HCT116 (cell line): ENCODE data around the gene FFAR1. TPM values are rescaled to one million over a fixed set of nuclear protein-coding genes. Genes with fewer than 3 reads are reported as not detected.

Experiments
- ATAC-seq: fragments of 200-7000 bp; cut with Tn5 transposase; 2 replicates; pipeline ENCODE4 v1.9.1; 2020; ENCODE audit warnings: mild to moderate bottlenecking, moderate library complexity
- BruUV-seq: library from RNA; stranded (reverse); fragments of 400-500 nt; replicated peaks from 2 replicates; lab custom pipeline; 2021; lab: Mats Ljungman, UMichigan
- CTCF ChIA-PET: fragments of 300-600 bp; sonication (Branson Sonifier 250); formaldehyde crosslinking; loops from one replicate; lab custom pipeline; 2021; ENCODE audit warnings: antibody characterized with exemption; lab: Charles Lee
- POLR2A ChIA-PET: fragments of 300-600, 350-600 bp; sonication (Branson Sonifier 250); formaldehyde crosslinking; loops from one replicate; lab custom pipeline; 2021; ENCODE audit warnings: antibody characterized with exemption; lab: Charles Lee
- RAD21 ChIA-PET, 2 experiments: fragments of 300-600 bp; sonication (Branson Sonifier 250); formaldehyde crosslinking; loops; one replicate each; lab custom pipeline; 2023; ENCODE audit warnings: low total read pairs in 2 of 2; ENCODE audit not compliant: uncharacterized antibody in 2 of 2, unreplicated experiment in 2 of 2, low non-redundant PET in 1 of 2; lab: Charles Lee
- DNase-seq: peaks from one replicate; pipeline ENCODE4 v3.0.0-alpha.2; 2010; ENCODE audit warnings: low read depth, low spot score
- H2AFZ ChIP-seq: fragments of 200-600 bp; shearing (Covaris generic), sonication (generic); 2 replicates; pipeline ENCODE4 v1.6.1; 2017; ENCODE audit warnings: low read depth, mixed run types, mixed read lengths, antibody characterized with exemption, low read length; ENCODE audit not compliant: poor library complexity, severe bottlenecking
- H3K27ac ChIP-seq: 2 replicates; pipeline ENCODE4 v1.5.1; 2012; ENCODE audit warnings: low read depth, low read length
- H3K27me3 ChIP-seq: fragments of 200-600 bp; sonication (generic); 2 replicates; pipeline ENCODE4 v1.6.1; 2016; ENCODE audit warnings: mixed run types, low read length, mixed read lengths; ENCODE audit not compliant: insufficient read depth
- H3K36me3 ChIP-seq, 2 experiments: fragments of 200-500 bp in 1 of 2; fragments of 200-600 bp in 1 of 2; sonication (Bioruptor generic) in 1 of 2; sonication (generic) in 1 of 2; 2 replicates each; pipeline versions ENCODE4 v1.5.1 to v1.6.1; 2014 to 2016; ENCODE audit warnings: low read length in 2 of 2, inconsistent platforms in 1 of 2, mixed read lengths in 1 of 2, mixed run types in 1 of 2; ENCODE audit not compliant: insufficient read depth in 2 of 2, control insufficient read depth in 1 of 2
- H3K4me1 ChIP-seq, 2 experiments: fragments of 200-600 bp in 1 of 2; sonication (generic) in 1 of 2; 2 replicates each; pipeline versions ENCODE4 v1.5.1 to v1.6.1; 2012 to 2017; ENCODE audit warnings: low read length in 2 of 2, inconsistent platforms in 1 of 2, mild to moderate bottlenecking in 1 of 2, mixed read lengths in 1 of 2, mixed run types in 1 of 2, moderate library complexity in 1 of 2; ENCODE audit not compliant: insufficient read depth in 2 of 2, control insufficient read depth in 1 of 2
- H3K4me2 ChIP-seq: fragments of 200-600 bp; sonication (generic); 2 replicates; pipeline ENCODE4 v1.6.1; 2017; ENCODE audit warnings: mixed run types, low read length, mixed read lengths
- H3K4me3 ChIP-seq, 2 experiments: fragments of 200-600 bp in 1 of 2; sonication (generic) in 1 of 2; replicated peaks in 1 of 2; 2 replicates each; pipeline ENCODE4 v1.5.1; 2011 to 2016; ENCODE audit warnings: low read length in 2 of 2, control low read depth in 1 of 2, low read depth in 1 of 2, mild to moderate bottlenecking in 1 of 2, mixed read lengths in 1 of 2, mixed run types in 1 of 2
- H3K79me2 ChIP-seq: fragments of 200-600 bp; sonication (generic); 2 replicates; pipeline ENCODE4 v1.6.1; 2017; ENCODE audit warnings: mild to moderate bottlenecking, mixed run types, low read length, moderate library complexity, mixed read lengths; ENCODE audit not compliant: insufficient read depth
- H3K9ac ChIP-seq: fragments of 200-600 bp; sonication (generic); 2 replicates; pipeline ENCODE4 v1.6.1; 2016; ENCODE audit warnings: low read length, mixed read lengths
- H3K9me2 ChIP-seq: fragments of 200-600 bp; sonication (generic), shearing (Covaris generic); 2 replicates; pipeline ENCODE4 v1.6.1; 2017; ENCODE audit warnings: mixed run types, mild to moderate bottlenecking, moderate library complexity; ENCODE audit not compliant: insufficient read depth
- H3K9me3 ChIP-seq, 2 experiments: fragments of 200-500 bp in 1 of 2; fragments of 200-600 bp in 1 of 2; sonication (Bioruptor generic) in 1 of 2; sonication (generic) in 1 of 2; 2 replicates each; pipeline ENCODE4 v1.6.1; 2014 to 2017; ENCODE audit warnings: low read length in 2 of 2, mixed read lengths in 2 of 2, inconsistent platforms in 1 of 2, low read depth in 1 of 2, mild to moderate bottlenecking in 1 of 2, mixed run types in 1 of 2, moderate library complexity in 1 of 2; ENCODE audit not compliant: control insufficient read depth in 1 of 2, insufficient read depth in 1 of 2
- H4K20me1 ChIP-seq: fragments of 200-600 bp; sonication (generic), shearing (Covaris generic); 2 replicates; pipeline ENCODE4 v1.6.1; 2017; ENCODE audit warnings: mixed run types, mild to moderate bottlenecking, moderate library complexity; ENCODE audit not compliant: insufficient read depth
- CEBPB ChIP-seq: IDR thresholded peaks from 2 replicates; pipeline ENCODE4 v1.6.1; 2012; ENCODE audit warnings: low read depth
- EGR1 ChIP-seq: IDR thresholded peaks from 2 replicates; pipeline ENCODE4 v1.6.1; 2012; ENCODE audit warnings: low read depth
- ELF1 ChIP-seq: IDR thresholded peaks from 2 replicates; pipeline ENCODE4 v1.6.1; 2012; ENCODE audit warnings: low read depth, borderline replicate concordance
- FOSL1 ChIP-seq: IDR thresholded peaks from 2 replicates; pipeline ENCODE4 v1.6.1; 2012; ENCODE audit warnings: low read depth
- JUND ChIP-seq: IDR thresholded peaks from 2 replicates; pipeline ENCODE4 v1.6.1; 2012
- POLR2A ChIP-seq: IDR thresholded peaks from 2 replicates; pipeline ENCODE4 v1.7.0; 2011; ENCODE audit warnings: borderline replicate concordance; ENCODE audit not compliant: insufficient read depth, insufficient read length; ENCODE audit errors: extremely low read depth
- RAD21 ChIP-seq: IDR thresholded peaks from 2 replicates; pipeline ENCODE4 v1.6.1; 2012; ENCODE audit warnings: low read depth, mild to moderate bottlenecking
- ZFX ChIP-seq: fragments of 450-650 bp; IDR thresholded peaks from 2 replicates; pipeline ENCODE4 v1.6.1; 2017
- ZNF274 ChIP-seq: fragments of 200-500 bp; sonication (Bioruptor generic); IDR thresholded peaks from 2 replicates; pipeline ENCODE4 v1.6.1; 2014; ENCODE audit warnings: mild to moderate bottlenecking, low read depth, low read length, inconsistent platforms
- intact Hi-C: fragments of 100-400 bp; cut with micrococcal nuclease; formaldehyde crosslinking; loops from 2 replicates; pipeline ENCODE4 v1.10.0; 2022
- total RNA-seq: library from RNA; stranded (reverse); gene quantifications from one replicate; pipeline ENCODE4 v1.2.1, GENCODE V29; 2021; ENCODE audit not compliant: unreplicated experiment
- TF ChIP-seq, protein P1 (sequence below), 3 experiments: fragments of 200-600 bp in 1 of 3; sonication (generic) in 1 of 3; IDR thresholded peaks in 2 of 3; conservative IDR thresholded peaks in 1 of 3; 2 replicates each; pipeline ENCODE4 v1.5.1; 2012 to 2017; ENCODE audit warnings: low read depth in 2 of 3, low read length in 2 of 3, antibody characterized with exemption in 1 of 3, borderline replicate concordance in 1 of 3, control low read depth in 1 of 3, mild to moderate bottlenecking in 1 of 3, mixed read lengths in 1 of 3, mixed run types in 1 of 3, moderate library complexity in 1 of 3; ENCODE audit not compliant: insufficient read depth in 1 of 3
- TF ChIP-seq, protein P2 (sequence below): IDR thresholded peaks from 2 replicates; pipeline ENCODE4 v1.6.1; 2012; ENCODE audit warnings: low read depth
- TF ChIP-seq, protein P3 (sequence below): IDR thresholded peaks from 2 replicates; pipeline ENCODE4 v1.6.1; 2012

The FFAR1 gene
- total RNA-seq, 1 experiment from 2014 or later = not detected

DNA sequence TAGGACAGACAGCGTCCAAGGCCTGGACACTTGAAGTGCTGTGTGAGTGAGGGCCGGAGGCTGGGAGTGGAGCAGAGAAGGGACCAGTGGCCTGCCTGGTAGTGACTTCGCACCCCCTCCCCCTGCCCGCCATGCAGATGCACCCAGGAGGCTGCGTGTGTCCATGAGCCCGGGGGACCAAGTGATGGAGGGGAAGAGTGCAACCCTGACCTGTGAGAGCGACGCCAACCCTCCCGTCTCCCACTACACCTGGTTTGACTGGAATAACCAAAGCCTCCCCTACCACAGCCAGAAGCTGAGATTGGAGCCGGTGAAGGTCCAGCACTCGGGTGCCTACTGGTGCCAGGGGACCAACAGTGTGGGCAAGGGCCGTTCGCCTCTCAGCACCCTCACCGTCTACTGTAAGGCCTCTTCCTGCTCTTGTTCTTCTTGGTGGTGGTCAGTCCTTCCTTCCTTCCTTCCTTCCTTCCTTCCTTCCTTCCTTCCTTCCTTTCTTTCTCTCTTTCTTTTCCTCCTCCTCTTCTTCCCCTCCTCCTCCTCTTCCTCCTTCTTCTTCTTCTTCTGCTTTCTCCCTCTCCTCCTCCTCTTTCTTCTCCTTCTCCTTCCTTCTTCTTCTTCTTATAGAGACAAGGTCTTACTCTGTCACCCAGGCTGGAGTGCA, 6.0 kb upstream of the FFAR1 start:
- TF ChIP-seq RAD21 (no peak), ZFX (no peak)
- TF ChIP-seq, protein P1, sequence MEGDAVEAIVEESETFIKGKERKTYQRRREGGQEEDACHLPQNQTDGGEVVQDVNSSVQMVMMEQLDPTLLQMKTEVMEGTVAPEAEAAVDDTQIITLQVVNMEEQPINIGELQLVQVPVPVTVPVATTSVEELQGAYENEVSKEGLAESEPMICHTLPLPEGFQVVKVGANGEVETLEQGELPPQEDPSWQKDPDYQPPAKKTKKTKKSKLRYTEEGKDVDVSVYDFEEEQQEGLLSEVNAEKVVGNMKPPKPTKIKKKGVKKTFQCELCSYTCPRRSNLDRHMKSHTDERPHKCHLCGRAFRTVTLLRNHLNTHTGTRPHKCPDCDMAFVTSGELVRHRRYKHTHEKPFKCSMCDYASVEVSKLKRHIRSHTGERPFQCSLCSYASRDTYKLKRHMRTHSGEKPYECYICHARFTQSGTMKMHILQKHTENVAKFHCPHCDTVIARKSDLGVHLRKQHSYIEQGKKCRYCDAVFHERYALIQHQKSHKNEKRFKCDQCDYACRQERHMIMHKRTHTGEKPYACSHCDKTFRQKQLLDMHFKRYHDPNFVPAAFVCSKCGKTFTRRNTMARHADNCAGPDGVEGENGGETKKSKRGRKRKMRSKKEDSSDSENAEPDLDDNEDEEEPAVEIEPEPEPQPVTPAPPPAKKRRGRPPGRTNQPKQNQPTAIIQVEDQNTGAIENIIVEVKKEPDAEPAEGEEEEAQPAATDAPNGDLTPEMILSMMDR (IDR thresholded peaks at IDR 0.05 in 2 of 3, conservative IDR thresholded peaks at IDR 0.05 in 1 of 3; ENCODE audit: borderline replicate concordance in 1 of 3, insufficient read depth in 1 of 3, low read depth in 2 of 3, low read length in 2 of 3) = no peak
- ATAC-seq (no peak), DNase-seq (no peak)
- H3K27ac ChIP-seq = no peak overlapping the region
- ChIA-PET CTCF (no interaction called here), RAD21 (no interaction called here), POLR2A (no interaction called here)
- no peak overlapping the region for H2AFZ ChIP-seq
- H4K20me1 ChIP-seq = no peaks in the 10 kb centered on the region
- H3K79me2 ChIP-seq = no peaks in the 10 kb centered on the region
- no peak overlapping the region for H3K4me3 ChIP-seq
- no peak overlapping the region for H3K4me2 ChIP-seq
- intact Hi-C loops = no loop called here
- H3K36me3 ChIP-seq = no peaks in the 10 kb centered on the region
- no peaks in the 10 kb centered on the region for H3K9me2 ChIP-seq
- H3K9me3 ChIP-seq = no peaks in the 10 kb centered on the region
- H3K27me3 ChIP-seq = no peaks in the 10 kb centered on the region
- no peaks in the 10 kb centered on the region for H3K4me1 ChIP-seq
- no TSS peak for BruUV-seq
- H3K9ac ChIP-seq = no peak overlapping the region

DNA sequence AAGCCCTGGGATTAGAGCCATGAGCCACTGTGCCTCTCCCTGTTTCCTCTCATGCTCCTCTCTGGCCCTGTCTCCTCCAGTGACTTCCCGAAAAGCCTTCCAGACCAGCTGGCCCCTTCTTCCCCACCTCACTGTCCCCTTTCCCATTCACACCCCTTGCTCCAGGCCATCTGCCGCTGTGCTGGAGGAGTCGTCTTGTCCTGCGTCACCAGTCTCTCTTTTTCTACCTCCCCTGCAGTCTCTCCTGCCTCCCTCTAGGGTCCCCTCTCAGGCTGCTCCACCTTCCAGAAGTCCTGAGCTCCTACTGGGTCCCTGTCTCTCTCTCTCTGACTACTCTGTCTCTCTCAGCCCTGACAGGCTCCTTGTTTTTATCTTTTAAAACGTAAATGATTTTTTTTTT, 5.3 kb upstream of the FFAR1 start:
- Histone ChIP-seq H3K79me2 (no peaks in the 10 kb centered on the region), H3K9ac (no peak overlapping the region), H4K20me1 (no peaks in the 10 kb centered on the region), H3K4me3 (no peak overlapping the region), H3K27me3 (no peaks in the 10 kb centered on the region), H3K4me1 (no peaks in the 10 kb centered on the region), H2AFZ (no peak overlapping the region), H3K4me2 (no peak overlapping the region), H3K36me3 (no peaks in the 10 kb centered on the region), H3K9me3 (no peaks in the 10 kb centered on the region), H3K27ac (no peak overlapping the region), H3K9me2 (no peaks in the 10 kb centered on the region)
- DNase-seq (no peak), ATAC-seq (no peak)
- intact Hi-C loops = no loop called here
- BruUV-seq = no TSS peak
- TF ChIP-seq, protein P2, sequence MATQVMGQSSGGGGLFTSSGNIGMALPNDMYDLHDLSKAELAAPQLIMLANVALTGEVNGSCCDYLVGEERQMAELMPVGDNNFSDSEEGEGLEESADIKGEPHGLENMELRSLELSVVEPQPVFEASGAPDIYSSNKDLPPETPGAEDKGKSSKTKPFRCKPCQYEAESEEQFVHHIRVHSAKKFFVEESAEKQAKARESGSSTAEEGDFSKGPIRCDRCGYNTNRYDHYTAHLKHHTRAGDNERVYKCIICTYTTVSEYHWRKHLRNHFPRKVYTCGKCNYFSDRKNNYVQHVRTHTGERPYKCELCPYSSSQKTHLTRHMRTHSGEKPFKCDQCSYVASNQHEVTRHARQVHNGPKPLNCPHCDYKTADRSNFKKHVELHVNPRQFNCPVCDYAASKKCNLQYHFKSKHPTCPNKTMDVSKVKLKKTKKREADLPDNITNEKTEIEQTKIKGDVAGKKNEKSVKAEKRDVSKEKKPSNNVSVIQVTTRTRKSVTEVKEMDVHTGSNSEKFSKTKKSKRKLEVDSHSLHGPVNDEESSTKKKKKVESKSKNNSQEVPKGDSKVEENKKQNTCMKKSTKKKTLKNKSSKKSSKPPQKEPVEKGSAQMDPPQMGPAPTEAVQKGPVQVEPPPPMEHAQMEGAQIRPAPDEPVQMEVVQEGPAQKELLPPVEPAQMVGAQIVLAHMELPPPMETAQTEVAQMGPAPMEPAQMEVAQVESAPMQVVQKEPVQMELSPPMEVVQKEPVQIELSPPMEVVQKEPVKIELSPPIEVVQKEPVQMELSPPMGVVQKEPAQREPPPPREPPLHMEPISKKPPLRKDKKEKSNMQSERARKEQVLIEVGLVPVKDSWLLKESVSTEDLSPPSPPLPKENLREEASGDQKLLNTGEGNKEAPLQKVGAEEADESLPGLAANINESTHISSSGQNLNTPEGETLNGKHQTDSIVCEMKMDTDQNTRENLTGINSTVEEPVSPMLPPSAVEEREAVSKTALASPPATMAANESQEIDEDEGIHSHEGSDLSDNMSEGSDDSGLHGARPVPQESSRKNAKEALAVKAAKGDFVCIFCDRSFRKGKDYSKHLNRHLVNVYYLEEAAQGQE = no peak
- no peak for TF ChIP-seq FOSL1
- TF ChIP-seq EGR1 = no peak
- TF ChIP-seq JUND = no peak
- no peak for TF ChIP-seq CEBPB
- TF ChIP-seq ELF1 = no peak
- TF ChIP-seq, protein P3, sequence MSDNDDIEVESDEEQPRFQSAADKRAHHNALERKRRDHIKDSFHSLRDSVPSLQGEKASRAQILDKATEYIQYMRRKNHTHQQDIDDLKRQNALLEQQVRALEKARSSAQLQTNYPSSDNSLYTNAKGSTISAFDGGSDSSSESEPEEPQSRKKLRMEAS = no peak
- no peak for TF ChIP-seq ZFX
- TF ChIP-seq POLR2A = no peak
- no peak for TF ChIP-seq ZNF274
- ChIA-PET POLR2A (no interaction called here), RAD21 (no interaction called here), CTCF (interaction anchor here (0.7 kb wide), 1 partner anchor 15 kb away, joined by 3 read pairs; no protein-coding TSS in a partner anchor)
